HEK293 (cell line): ENCODE data around the gene PARP8.

Source experiments
- CTCF ChIA-PET: fragments of 350-600 bp; formaldehyde crosslinking; extraction: SDS; loops from one replicate; lab custom pipeline; 2021; ENCODE audit warnings: antibody characterized with exemption; lab: Yijun Ruan, JAX
- POLR2A ChIA-PET: fragments of 300-600 bp; formaldehyde crosslinking; extraction: SDS; loops from one replicate; lab custom pipeline; 2020; ENCODE audit warnings: antibody characterized with exemption, inconsistent platforms; lab: Yijun Ruan, JAX
- H3K27ac ChIP-seq: fragments of 200-500 bp; sonication (Bioruptor generic); 2 replicates; pipeline ENCODE4 v1.5.1; 2014; ENCODE audit warnings: low read depth, low read length, control low read depth, inconsistent platforms; ENCODE audit errors: extremely low read depth
- H3K36me3 ChIP-seq, 2 experiments: fragments of 200-500 bp in 1 of 2; sonication (Bioruptor generic) in 1 of 2; 1 replicate in 1 of 2; 2 replicates in 1 of 2; pipeline ENCODE4 v1.5.1; 2014 to 2017; ENCODE audit warnings: inconsistent platforms in 2 of 2, low read length in 2 of 2; ENCODE audit not compliant: control insufficient read depth in 2 of 2, insufficient read depth in 1 of 2
- H3K4me1 ChIP-seq: fragments of 200-500 bp; sonication (Bioruptor generic); 2 replicates; pipeline ENCODE4 v1.5.1; 2014; ENCODE audit warnings: mild to moderate bottlenecking, low read length, inconsistent platforms; ENCODE audit not compliant: control insufficient read depth, insufficient read depth
- H3K4me3 ChIP-seq: 2 replicates; pipeline ENCODE4 v1.5.1; 2011; ENCODE audit warnings: low read depth, mild to moderate bottlenecking, control low read depth, low read length, moderate library complexity
- H3K9me3 ChIP-seq: fragments of 200-500 bp; sonication (Bioruptor generic); 2 replicates; pipeline ENCODE4 v1.5.1; 2014; ENCODE audit warnings: low read depth, low read length, inconsistent platforms; ENCODE audit not compliant: control insufficient read depth, insufficient read depth
- FEZF1 ChIP-seq: fragments of 450-650 bp; formaldehyde crosslinking; IDR thresholded peaks from 2 replicates; pipeline ENCODE4 v1.5.1; 2016; ENCODE audit warnings: missing biosample characterization, missing genetic modification characterization
- GLI4 ChIP-seq: fragments of 450-650 bp; formaldehyde crosslinking; IDR thresholded peaks from 2 replicates; pipeline ENCODE4 v1.5.1; 2016; ENCODE audit warnings: missing biosample characterization, missing genetic modification characterization
- HOXC10 ChIP-seq: sonication (generic); formaldehyde crosslinking; IDR thresholded peaks from 2 replicates; pipeline ENCODE4 v1.8.1; 2023; ENCODE audit warnings: mild to moderate bottlenecking, missing genetic modification reagents
- HOXD13 ChIP-seq: sonication (generic); formaldehyde crosslinking; IDR thresholded peaks from 2 replicates; pipeline ENCODE4 v1.8.0; 2022; ENCODE audit warnings: missing genetic modification reagents, borderline replicate concordance
- KLF9 ChIP-seq: fragments of 450-650 bp; formaldehyde crosslinking; IDR thresholded peaks from 2 replicates; pipeline ENCODE4 v1.5.1; 2016; ENCODE audit warnings: missing biosample characterization, missing genetic modification characterization, low read depth
- ZBTB7A ChIP-seq: fragments of 450-650 bp; formaldehyde crosslinking; IDR thresholded peaks from 2 replicates; pipeline ENCODE4 v1.5.1; 2016; ENCODE audit warnings: low read depth, missing biosample characterization, missing genetic modification characterization
- ZEB2 ChIP-seq: fragments of 450-650 bp; formaldehyde crosslinking; IDR thresholded peaks from 2 replicates; pipeline ENCODE4 v1.5.1; 2016; ENCODE audit warnings: missing biosample characterization, missing genetic modification characterization
- ZNF10 ChIP-seq: fragments of 450-650 bp; formaldehyde crosslinking; IDR thresholded peaks from 2 replicates; pipeline ENCODE4 v1.5.1; 2017; ENCODE audit warnings: missing biosample characterization, missing genetic modification characterization
- ZNF157 ChIP-seq: fragments of 450-650 bp; formaldehyde crosslinking; IDR thresholded peaks from 2 replicates; pipeline ENCODE4 v1.5.1; 2016; ENCODE audit warnings: missing biosample characterization, missing genetic modification characterization
- ZNF175 ChIP-seq: fragments of 450-650 bp; formaldehyde crosslinking; IDR thresholded peaks from 2 replicates; pipeline ENCODE4 v1.5.1; 2016; ENCODE audit warnings: missing biosample characterization, missing genetic modification characterization
- ZNF2 ChIP-seq: fragments of 450-650 bp; formaldehyde crosslinking; IDR thresholded peaks from 2 replicates; pipeline ENCODE4 v1.5.1; 2016; ENCODE audit warnings: missing biosample characterization, missing genetic modification characterization
- ZNF211 ChIP-seq: fragments of 450-650 bp; formaldehyde crosslinking; IDR thresholded peaks from 2 replicates; pipeline ENCODE4 v1.5.1; 2016; ENCODE audit warnings: low read depth, missing biosample characterization, missing genetic modification characterization
- ZNF266 ChIP-seq: fragments of 450-650 bp; formaldehyde crosslinking; IDR thresholded peaks from 2 replicates; pipeline ENCODE4 v1.5.1; 2016; ENCODE audit warnings: missing biosample characterization, missing genetic modification characterization, low read depth
- ZNF394 ChIP-seq: fragments of 450-650 bp; formaldehyde crosslinking; IDR thresholded peaks from 2 replicates; pipeline ENCODE4 v1.5.1; 2016; ENCODE audit warnings: missing biosample characterization, missing genetic modification characterization, mild to moderate bottlenecking, moderate library complexity, borderline replicate concordance
- ZNF426 ChIP-seq: fragments of 450-650 bp; formaldehyde crosslinking; IDR thresholded peaks from 2 replicates; pipeline ENCODE4 v1.5.1; 2017; ENCODE audit warnings: missing biosample characterization, missing genetic modification characterization, mild to moderate bottlenecking, inconsistent platforms, moderate library complexity
- ZNF521 ChIP-seq: fragments of 450-650 bp; formaldehyde crosslinking; IDR thresholded peaks from 2 replicates; pipeline ENCODE4 v1.5.1; 2017; ENCODE audit warnings: missing biosample characterization, mild to moderate bottlenecking, missing genetic modification characterization
- ZNF544 ChIP-seq: fragments of 450-650 bp; formaldehyde crosslinking; IDR thresholded peaks from 2 replicates; pipeline ENCODE4 v1.5.0; 2017; ENCODE audit warnings: missing biosample characterization, missing genetic modification characterization
- ZNF548 ChIP-seq: fragments of 450-650 bp; formaldehyde crosslinking; IDR thresholded peaks from 2 replicates; pipeline ENCODE4 v1.5.1; 2016; ENCODE audit warnings: missing biosample characterization, missing genetic modification characterization
- ZNF596 ChIP-seq: fragments of 450-650 bp; IDR thresholded peaks from 2 replicates; pipeline ENCODE4 v1.5.0; 2018; ENCODE audit warnings: missing biosample characterization, mild to moderate bottlenecking, missing genetic modification characterization, moderate library complexity
- ZNF626 ChIP-seq: fragments of 450-650 bp; sonication (Bioruptor Pico); formaldehyde crosslinking; IDR thresholded peaks from 2 replicates; pipeline ENCODE4 v1.5.1; 2018; ENCODE audit warnings: missing biosample characterization, missing genetic modification characterization, inconsistent platforms
- ZNF658 ChIP-seq: fragments of 450-650 bp; formaldehyde crosslinking; IDR thresholded peaks from 2 replicates; pipeline ENCODE4; 2016; ENCODE audit warnings: missing biosample characterization, missing genetic modification characterization
- ZNF768 ChIP-seq: fragments of 450-650 bp; formaldehyde crosslinking; IDR thresholded peaks from 2 replicates; pipeline ENCODE4 v1.5.1; 2018; ENCODE audit warnings: missing biosample characterization, mild to moderate bottlenecking, missing genetic modification characterization
- ZNF777 ChIP-seq: fragments of 450-650 bp; formaldehyde crosslinking; IDR thresholded peaks from 2 replicates; pipeline ENCODE4 v1.5.1; 2017; ENCODE audit warnings: missing biosample characterization, missing genetic modification characterization, borderline replicate concordance
- ZSCAN5A ChIP-seq: fragments of 450-650 bp; formaldehyde crosslinking; IDR thresholded peaks from 2 replicates; pipeline ENCODE4 v1.5.1; 2016; ENCODE audit warnings: missing biosample characterization, missing genetic modification characterization
- TF ChIP-seq, protein P1 (sequence below): fragments of 450-650 bp; formaldehyde crosslinking; optimal IDR thresholded peaks from 2 replicates; pipeline ENCODE3; 2016; ENCODE audit warnings: missing biosample characterization, mild to moderate bottlenecking, missing genetic modification characterization
- TF ChIP-seq, protein P2 (sequence below): fragments of 450-650 bp; formaldehyde crosslinking; IDR thresholded peaks from 2 replicates; pipeline ENCODE4 v1.5.1; 2016; ENCODE audit warnings: missing biosample characterization, missing genetic modification characterization

Gene PARP8

GRCh38 chr5:50881407-50881806 lies 215.0 kb downstream of the PARP8 start:
- TF ChIP-seq, protein P1, sequence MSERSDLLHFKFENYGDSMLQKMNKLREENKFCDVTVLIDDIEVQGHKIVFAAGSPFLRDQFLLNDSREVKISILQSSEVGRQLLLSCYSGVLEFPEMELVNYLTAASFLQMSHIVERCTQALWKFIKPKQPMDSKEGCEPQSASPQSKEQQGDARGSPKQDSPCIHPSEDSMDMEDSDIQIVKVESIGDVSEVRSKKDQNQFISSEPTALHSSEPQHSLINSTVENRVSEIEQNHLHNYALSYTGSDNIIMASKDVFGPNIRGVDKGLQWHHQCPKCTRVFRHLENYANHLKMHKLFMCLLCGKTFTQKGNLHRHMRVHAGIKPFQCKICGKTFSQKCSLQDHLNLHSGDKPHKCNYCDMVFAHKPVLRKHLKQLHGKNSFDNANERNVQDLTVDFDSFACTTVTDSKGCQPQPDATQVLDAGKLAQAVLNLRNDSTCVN: no peak
- TF ChIP-seq ZNF658 (no peak), ZBTB7A (no peak), ZNF548 (tag by site-specific recombination) (no peak), ZNF211 (tag by site-specific recombination) (no peak), FEZF1 (tag by site-specific recombination) (no peak), ZNF596 (no peak), GLI4 (tag by site-specific recombination) (no peak), ZNF266 (tag by site-specific recombination) (no peak), ZNF394 (tag by site-specific recombination) (no peak), ZSCAN5A (tag by site-specific recombination) (no peak), ZNF10 (no peak), ZNF2 (tag by site-specific recombination) (no peak)
- CTCF ChIA-PET: interaction anchor here (1.3 kb wide), 1 partner anchor 9 kb away, joined by 7 read pairs; no protein-coding TSS in a partner anchor
- Histone ChIP-seq H3K4me3 (no peak overlapping the region), H3K4me1 (no peaks in the 10 kb centered on the region), H3K36me3 (no peaks in the 10 kb centered on the region), H3K27ac (no peak overlapping the region), H3K9me3 (no peaks in the 10 kb centered on the region)
- POLR2A ChIA-PET: no interaction called here

DNA sequence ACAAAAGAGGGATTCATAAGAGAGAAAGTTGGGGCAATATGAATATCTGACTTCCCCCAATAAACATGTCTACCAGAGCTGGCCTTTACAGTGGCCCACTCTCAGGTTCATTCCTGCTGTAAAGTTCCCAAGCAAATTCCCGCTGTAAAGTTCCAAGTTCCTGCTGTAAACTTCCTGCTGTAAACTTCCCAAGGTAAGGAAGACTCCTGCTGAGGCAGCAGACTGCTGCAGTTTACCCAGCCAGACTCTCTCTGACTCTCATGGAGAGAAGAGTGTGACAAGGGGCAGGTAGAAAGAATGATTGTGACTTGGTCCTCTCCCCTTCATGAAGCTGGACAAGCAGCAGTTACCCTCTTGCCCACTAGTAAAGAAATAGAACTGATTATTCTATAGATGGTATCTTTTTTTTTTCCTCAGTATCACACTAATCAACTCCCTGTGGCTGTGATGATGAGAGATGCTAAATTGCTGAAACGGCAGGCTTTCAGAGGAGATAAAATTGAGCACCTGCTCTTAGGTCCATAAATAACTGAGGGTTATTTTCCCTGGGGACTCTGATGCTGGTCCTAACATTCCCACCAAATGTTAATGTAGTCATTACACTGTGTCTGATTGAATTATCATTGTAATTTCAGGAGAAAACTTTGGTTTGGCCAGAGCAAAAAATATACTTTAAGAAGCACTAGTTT lies 220.4 kb downstream of the PARP8 start:
- TF ChIP-seq ZNF157 (no peak), ZNF426 (tag by site-specific recombination) (no peak), KLF9 (tag by site-specific recombination) (no peak), ZNF777 (tag by site-specific recombination) (no peak), ZNF175 (tag by site-specific recombination) (no peak), ZNF768 (tag by site-specific recombination) (no peak), HOXD13 (CRISPR knock-in tag) (no peak), ZNF2 (tag by site-specific recombination) (no peak), ZNF626 (tag by site-specific recombination) (no peak), ZEB2 (tag by site-specific recombination) (no peak), ZNF521 (no peak), HOXC10 (CRISPR knock-in tag) (no peak), ZNF544 (tag by site-specific recombination) (no peak)
- TF ChIP-seq, protein P2, sequence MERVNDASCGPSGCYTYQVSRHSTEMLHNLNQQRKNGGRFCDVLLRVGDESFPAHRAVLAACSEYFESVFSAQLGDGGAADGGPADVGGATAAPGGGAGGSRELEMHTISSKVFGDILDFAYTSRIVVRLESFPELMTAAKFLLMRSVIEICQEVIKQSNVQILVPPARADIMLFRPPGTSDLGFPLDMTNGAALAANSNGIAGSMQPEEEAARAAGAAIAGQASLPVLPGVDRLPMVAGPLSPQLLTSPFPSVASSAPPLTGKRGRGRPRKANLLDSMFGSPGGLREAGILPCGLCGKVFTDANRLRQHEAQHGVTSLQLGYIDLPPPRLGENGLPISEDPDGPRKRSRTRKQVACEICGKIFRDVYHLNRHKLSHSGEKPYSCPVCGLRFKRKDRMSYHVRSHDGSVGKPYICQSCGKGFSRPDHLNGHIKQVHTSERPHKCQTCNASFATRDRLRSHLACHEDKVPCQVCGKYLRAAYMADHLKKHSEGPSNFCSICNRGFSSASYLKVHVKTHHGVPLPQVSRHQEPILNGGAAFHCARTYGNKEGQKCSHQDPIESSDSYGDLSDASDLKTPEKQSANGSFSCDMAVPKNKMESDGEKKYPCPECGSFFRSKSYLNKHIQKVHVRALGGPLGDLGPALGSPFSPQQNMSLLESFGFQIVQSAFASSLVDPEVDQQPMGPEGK (tag by site-specific recombination): no peak
- H3K4me1 ChIP-seq: no peaks in the 10 kb centered on the region
- POLR2A ChIA-PET: no interaction called here
- H3K27ac ChIP-seq: no peak overlapping the region
- CTCF ChIA-PET: interaction anchor here (0.7 kb wide), 2 partner anchors 22 to 219 kb away, joined by 3 to 7 read pairs; no protein-coding TSS in a partner anchor
- no peak overlapping the region for H3K4me3 ChIP-seq
- H3K36me3 ChIP-seq: no peaks in the 10 kb centered on the region
- H3K9me3 ChIP-seq: no peaks in the 10 kb centered on the region
